Measurements from ENCODE around the gene PAK5.

DNA sequence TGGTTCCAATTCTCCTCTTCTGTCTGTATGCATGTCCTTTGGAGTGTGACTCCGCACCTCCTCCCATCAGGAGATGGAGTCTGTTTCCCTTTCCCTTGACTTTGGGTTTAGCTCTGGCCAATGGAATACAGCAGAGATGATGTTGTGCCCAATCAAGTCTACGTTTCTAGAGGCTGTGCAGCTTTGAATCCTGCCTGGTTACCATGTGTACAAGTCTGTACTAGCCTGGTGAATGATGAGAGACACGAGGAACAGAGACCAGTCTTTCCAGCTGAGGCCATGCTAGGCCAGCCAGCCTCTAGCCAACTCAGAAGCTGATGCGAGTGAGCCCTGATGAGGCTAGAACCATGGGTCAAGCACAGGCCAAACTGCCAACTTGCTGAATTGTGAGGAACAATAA is 241.3 kb downstream of the PAK5 start:
- TF ChIP-seq GATA2 (IDR thresholded peaks at IDR 0.05; ENCODE audit: low read depth, low read length) (no peak), GATA3 (IDR thresholded peaks at IDR 0.05; ENCODE audit: low read depth, low read length) (no peak)

All from SH-SY5Y (cell line).